GM12878 (cell line): ENCODE results near the gene TMEM237. TPM values are rescaled to one million over a fixed set of nuclear protein-coding genes. Genes with fewer than 3 reads are reported as not detected.

Experiments used
- ATAC-seq: fragments of 200-7000 bp; cut with Tn5 transposase; 3 replicates; pipeline ENCODE4 v1.9.1; 2020; ENCODE audit warnings: mild to moderate bottlenecking, moderate library complexity
- BruUV-seq: library from RNA; stranded (reverse); fragments of 400-500 nt; replicated peaks from 2 replicates; lab custom pipeline; 2021; lab: Mats Ljungman, UMichigan
- CTCF ChIA-PET: fragments of 300-600 bp; sonication (Branson Sonifier 250); formaldehyde crosslinking; extraction: SDS; loops from one replicate; lab custom pipeline; 2021; ENCODE audit warnings: inconsistent platforms; lab: Yijun Ruan, JAX
- POLR2A ChIA-PET: fragments of 350-600 bp; formaldehyde crosslinking; extraction: SDS; loops from one replicate; lab custom pipeline; 2021; ENCODE audit warnings: inconsistent platforms; lab: Charles Lee
- RAD21 ChIA-PET: fragments of 300-600 bp; sonication (Branson Sonifier 250); formaldehyde crosslinking; loops from one replicate; lab custom pipeline; 2023; ENCODE audit warnings: antibody characterized with exemption; ENCODE audit not compliant: unreplicated experiment; lab: Charles Lee
- SMC1A ChIA-PET: fragments of 300-600 bp; sonication (Branson Sonifier 250); formaldehyde crosslinking; loops from one replicate; lab custom pipeline; 2023; ENCODE audit not compliant: unreplicated experiment, uncharacterized antibody; lab: Charles Lee
- DNase-seq: peaks from one replicate; pipeline ENCODE4 v3.0.0-alpha.2; 2011; ENCODE audit warnings: low read depth, low spot score
- FAIRE-seq: peaks from 3 replicates; lab custom pipeline; 2011; peaks lifted over from hg19 to GRCh38; lab: Jason Lieb, UNC
- H2AFZ ChIP-seq: 2 replicates; pipeline ENCODE4 v1.6.0; 2011; ENCODE audit warnings: low read depth, low read length, control low read depth; ENCODE audit not compliant: control insufficient read depth
- H3K27ac ChIP-seq: 2 replicates; pipeline ENCODE4 v1.5.1; 2011; ENCODE audit warnings: control low read depth; ENCODE audit not compliant: control insufficient read depth, insufficient read depth
- H3K27me3 ChIP-seq, 2 experiments: replicated peaks in 1 of 2; 2 replicates each; pipeline versions ENCODE4 v1.6.0 to v1.6.1; 2011; ENCODE audit warnings: low read length in 1 of 2; ENCODE audit not compliant: control insufficient read depth in 2 of 2, insufficient read depth in 2 of 2
- H3K36me3 ChIP-seq, 2 experiments: 2 replicates each; pipeline ENCODE4 v1.5.1; 2011; ENCODE audit warnings: low read length in 1 of 2; ENCODE audit not compliant: control insufficient read depth in 2 of 2, insufficient read depth in 2 of 2
- H3K4me1 ChIP-seq: 2 replicates; pipeline ENCODE4 v1.6.1; 2011; ENCODE audit warnings: mild to moderate bottlenecking, low read length, moderate library complexity, mixed read lengths; ENCODE audit not compliant: control insufficient read depth, insufficient read depth
- H3K4me2 ChIP-seq: 2 replicates; pipeline ENCODE4 v1.6.0; 2011; ENCODE audit warnings: control low read depth; ENCODE audit not compliant: control insufficient read depth, insufficient read depth
- H3K4me3 ChIP-seq: fragments of 200-600 bp; sonication (generic); 2 replicates; pipeline ENCODE4 v1.5.1; 2016
- H3K79me2 ChIP-seq: 2 replicates; pipeline ENCODE4 v1.6.0; 2011; ENCODE audit warnings: low read length; ENCODE audit not compliant: control insufficient read depth, insufficient read depth
- H3K9ac ChIP-seq: 2 replicates; pipeline ENCODE4 v1.8.0; 2011; ENCODE audit warnings: low read length, control low read depth, mixed read lengths; ENCODE audit not compliant: control insufficient read depth, insufficient read depth
- H3K9me3 ChIP-seq: replicated peaks from 3 replicates; pipeline ENCODE4 v1.5.1; 2011; ENCODE audit warnings: mild to moderate bottlenecking, low read length; ENCODE audit not compliant: control insufficient read depth, insufficient read depth
- H4K20me1 ChIP-seq: 2 replicates; pipeline ENCODE4 v1.6.0; 2011; ENCODE audit not compliant: control insufficient read depth, insufficient read depth
- ASH2L ChIP-seq: fragments of 300-600, 200-600 bp; sonication (generic); IDR thresholded peaks from 2 replicates; pipeline ENCODE4 v1.6.1; 2017; ENCODE audit warnings: low read depth, mild to moderate bottlenecking, borderline replicate concordance
- BHLHE40 ChIP-seq, 2 experiments: fragments of 450-650 bp in 1 of 2; IDR thresholded peaks; 2 replicates each; pipeline ENCODE4 v1.6.1; 2011 to 2017; ENCODE audit warnings: low read depth in 2 of 2, borderline replicate concordance in 1 of 2, improper control_type of control experiment in 1 of 2, low read length in 1 of 2, mild to moderate bottlenecking in 1 of 2
- CHD1 ChIP-seq: IDR thresholded peaks from 2 replicates; pipeline ENCODE4 v1.6.1; 2012; ENCODE audit warnings: low read depth, low read length, improper control_type of control experiment
- CHD2 ChIP-seq: IDR thresholded peaks from 2 replicates; pipeline ENCODE4 v1.6.1; 2011; ENCODE audit warnings: low read depth, low read length, improper control_type of control experiment, borderline replicate concordance
- EP300 ChIP-seq, 2 experiments: fragments of 150-350 bp in 1 of 2; IDR thresholded peaks; 2 replicates each; pipeline ENCODE4 v1.6.1; 2011 to 2012; ENCODE audit warnings: low read depth in 2 of 2, low read length in 2 of 2, borderline replicate concordance in 1 of 2, improper control_type of control experiment in 1 of 2, inconsistent platforms in 1 of 2; ENCODE audit not compliant: control insufficient read depth in 1 of 2
- HDAC2 ChIP-seq: fragments of 200-600 bp; sonication (generic); IDR thresholded peaks from 2 replicates; pipeline ENCODE4 v1.6.1; 2017
- JUNB ChIP-seq: IDR thresholded peaks from 2 replicates; pipeline ENCODE4 v1.6.1; 2016; ENCODE audit warnings: antibody characterized with exemption, mild to moderate bottlenecking
- JUND ChIP-seq: IDR thresholded peaks from 2 replicates; pipeline ENCODE4 v1.6.1; 2012; ENCODE audit warnings: low read depth, mild to moderate bottlenecking, low read length, improper control_type of control experiment, moderate library complexity
- MXI1 ChIP-seq: fragments of 150-350 bp; IDR thresholded peaks from 2 replicates; pipeline ENCODE4 v1.6.1; 2011; ENCODE audit warnings: low read depth, mild to moderate bottlenecking, inconsistent platforms, low read length, improper control_type of control experiment
- MYB ChIP-seq: fragments of 150-350 bp; IDR thresholded peaks from 2 replicates; pipeline ENCODE4 v1.6.1; 2014; ENCODE audit warnings: mild to moderate bottlenecking, low read depth, low read length, borderline replicate concordance
- NR2C1 ChIP-seq: fragments of 450-650 bp; IDR thresholded peaks from 2 replicates; pipeline ENCODE4 v1.6.1; 2017; ENCODE audit warnings: antibody characterized with exemption, mild to moderate bottlenecking, moderate library complexity
- RAD51 ChIP-seq: fragments of 450-650 bp; IDR thresholded peaks from 2 replicates; pipeline ENCODE4 v1.6.1; 2016; ENCODE audit warnings: moderate library complexity, mild to moderate bottlenecking, inconsistent platforms
- RB1 ChIP-seq: fragments of 450-650 bp; formaldehyde crosslinking; IDR thresholded peaks from 2 replicates; pipeline ENCODE4 v1.6.1; 2017; ENCODE audit warnings: mild to moderate bottlenecking, borderline replicate concordance
- SREBF2 ChIP-seq: IDR thresholded peaks from 2 replicates; pipeline ENCODE4 v1.6.1; 2012; ENCODE audit warnings: mild to moderate bottlenecking, low read length
- ZNF217 ChIP-seq: fragments of 450-650 bp; IDR thresholded peaks from 2 replicates; pipeline ENCODE4 v1.6.1; 2017; ENCODE audit warnings: antibody characterized with exemption, mild to moderate bottlenecking
- WGBS: methylation state at CpG from one replicate; pipeline ENCODE4 v1.1.6; 2016; ENCODE audit warnings: low lambda C conversion rate; ENCODE audit not compliant: insufficient replicate concordance, insufficient coverage; ENCODE audit errors: missing lambda C conversion rate; 5-methylcytosine and 5-hydroxymethylcytosine counted together
- in situ Hi-C: fragments of 300-500 bp; cut with MboI; formaldehyde crosslinking; loops from 9 replicates; pipeline ENCODE4 v1.14.3; 2018; ENCODE audit warnings: mixed read lengths
- intact Hi-C: fragments of 100-400 bp; cut with micrococcal nuclease; formaldehyde crosslinking; loops from one replicate; pipeline ENCODE4 v1.14.2; 2022; ENCODE audit not compliant: unreplicated experiment
- polyA plus RNA-seq, 11 experiments: library from polyadenylated mRNA; depleted of rRNA in 4 of 11; unstranded in 6 of 11; stranded (reverse) in 5 of 11; fragments of >200 nt; fragmentation: Nextera tagmentation in 4 of 11; fragmentation: Illumina TruSeq in 1 of 11; extraction: Ambion mirVana in 4 of 11; extraction: Trizol in 1 of 11; gene quantifications; 1 replicate in 1 of 11; 2 replicates in 10 of 11; pipeline versions ENCODE4 v1.2.1 to v1.2.3, GENCODE V29; 2011 to 2016; ENCODE audit warnings: inconsistent platforms in 2 of 11, missing spikeins in 2 of 11, low read depth in 1 of 11
- total RNA-seq, 4 experiments: library from RNA; depleted of rRNA in 3 of 4; stranded (reverse); fragments of >200 nt in 3 of 4; fragmentation: Illumina TruSeq in 1 of 4; extraction: Trizol in 1 of 4; gene quantifications; 2 replicates each; pipeline versions ENCODE4 v1.2.1 to v1.2.3, GENCODE V29; 2013 to 2021
- TF ChIP-seq, protein P1 (sequence below): fragments of 450-650 bp; IDR thresholded peaks from 2 replicates; pipeline ENCODE4 v1.6.1; 2017; ENCODE audit warnings: mild to moderate bottlenecking
- TF ChIP-seq, protein P2 (sequence below): fragments of 450-650 bp; conservative IDR thresholded peaks from 2 replicates; pipeline ENCODE4 v1.6.1; 2017; ENCODE audit warnings: mild to moderate bottlenecking, moderate library complexity
- TF ChIP-seq, protein P3 (sequence below): fragments of 450-650 bp; IDR thresholded peaks from 2 replicates; pipeline ENCODE4 v1.6.1; 2017; ENCODE audit warnings: borderline replicate concordance

TMEM237 gene
- total and polyA plus RNA-seq, 10 of the 15 experiments (the other 5 are each of a cell fraction or from before 2014, with no cell fraction given) = 15.0 to 43.7 (median 29.3) TPM

DNA sequence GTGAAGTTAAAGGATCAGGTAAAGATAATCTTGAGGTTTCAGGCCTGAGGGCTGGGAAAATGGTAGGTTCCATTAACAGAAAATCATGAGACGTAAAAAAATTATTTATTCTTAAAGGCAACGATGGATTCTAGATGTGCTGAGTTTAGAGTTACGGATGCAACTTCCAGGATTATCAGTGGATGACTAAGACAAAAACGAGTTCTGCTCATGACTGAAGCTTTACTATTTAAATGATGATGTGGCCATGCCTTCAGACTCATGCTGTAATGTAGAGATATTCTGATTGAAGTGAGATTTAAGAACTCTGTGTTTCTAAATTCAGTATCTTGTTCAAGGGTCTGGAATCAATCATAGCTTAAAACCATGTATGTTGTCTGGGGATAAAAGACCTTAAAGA, 5.0 kb downstream of the TMEM237 start (continued):
- TF ChIP-seq, protein P1, sequence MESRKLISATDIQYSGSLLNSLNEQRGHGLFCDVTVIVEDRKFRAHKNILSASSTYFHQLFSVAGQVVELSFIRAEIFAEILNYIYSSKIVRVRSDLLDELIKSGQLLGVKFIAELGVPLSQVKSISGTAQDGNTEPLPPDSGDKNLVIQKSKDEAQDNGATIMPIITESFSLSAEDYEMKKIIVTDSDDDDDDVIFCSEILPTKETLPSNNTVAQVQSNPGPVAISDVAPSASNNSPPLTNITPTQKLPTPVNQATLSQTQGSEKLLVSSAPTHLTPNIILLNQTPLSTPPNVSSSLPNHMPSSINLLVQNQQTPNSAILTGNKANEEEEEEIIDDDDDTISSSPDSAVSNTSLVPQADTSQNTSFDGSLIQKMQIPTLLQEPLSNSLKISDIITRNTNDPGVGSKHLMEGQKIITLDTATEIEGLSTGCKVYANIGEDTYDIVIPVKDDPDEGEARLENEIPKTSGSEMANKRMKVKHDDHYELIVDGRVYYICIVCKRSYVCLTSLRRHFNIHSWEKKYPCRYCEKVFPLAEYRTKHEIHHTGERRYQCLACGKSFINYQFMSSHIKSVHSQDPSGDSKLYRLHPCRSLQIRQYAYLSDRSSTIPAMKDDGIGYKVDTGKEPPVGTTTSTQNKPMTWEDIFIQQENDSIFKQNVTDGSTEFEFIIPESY = no peak
- TF ChIP-seq RAD51 = no peak
- no peak for TF ChIP-seq EP300 (IDR thresholded peaks at IDR 0.05; ENCODE audit: borderline replicate concordance in 1 of 2, control insufficient read depth in 1 of 2, low read depth in 2 of 2, low read length in 2 of 2)
- no peak for TF ChIP-seq CHD2
- no peak for TF ChIP-seq HDAC2
- TF ChIP-seq MXI1 = no peak
- no peak for TF ChIP-seq BHLHE40 (IDR thresholded peaks at IDR 0.05; ENCODE audit: borderline replicate concordance in 1 of 2, low read depth in 2 of 2, low read length in 1 of 2)
- no peak for TF ChIP-seq ZNF217

DNA sequence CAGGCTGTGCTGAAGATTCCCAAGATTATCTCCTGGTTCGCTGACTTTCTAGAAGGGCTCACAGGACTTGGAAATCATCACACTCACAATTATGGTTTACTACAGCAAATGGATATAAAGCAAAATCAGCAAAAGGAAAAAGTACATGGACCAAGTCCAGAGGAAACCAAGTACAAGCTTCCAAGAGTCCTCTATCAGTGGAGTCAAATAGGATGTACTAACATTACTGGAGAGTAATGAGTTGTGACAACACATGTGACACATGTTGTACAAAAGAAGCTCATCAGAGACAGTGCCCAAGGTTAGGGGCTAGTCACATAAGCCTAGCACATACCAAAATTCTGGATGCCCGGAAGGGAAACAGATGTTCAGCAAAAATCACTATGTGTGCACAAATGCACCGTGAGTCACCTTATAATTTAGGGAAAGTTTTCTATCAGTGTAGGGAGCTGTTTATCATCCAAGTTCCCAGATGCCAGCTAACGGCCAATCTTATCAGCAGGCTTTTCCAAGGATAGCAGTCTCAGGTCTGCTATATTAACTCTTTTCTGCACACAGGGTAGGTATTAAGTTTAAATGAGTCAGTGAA, 9.5 kb downstream of the TMEM237 start:
- DNase-seq = no peak
- SMC1A ChIA-PET = no interaction called here
- WGBS = 91% methylated on average over 4 of the region's 4 CpGs
- in situ Hi-C loops (no loop called here), intact Hi-C loops (no loop called here)
- BruUV-seq = no TSS peak
- Histone ChIP-seq H3K4me2 (no peak overlapping the region), H3K4me1 (no peaks in the 10 kb centered on the region), H3K9me3 (no peaks in the 10 kb centered on the region; the same call in 2 of the 3 replicates), H2AFZ (no peak overlapping the region), H4K20me1 (no peaks in the 10 kb centered on the region), H3K27me3 (no peaks in the 10 kb centered on the region), H3K9ac (no peak overlapping the region), H3K4me3 (no peak overlapping the region), H3K27ac (no peak overlapping the region), H3K36me3 (no peaks in the 10 kb centered on the region; a peak in 3 of 4 replicates), H3K79me2 (no peaks in the 10 kb centered on the region)
- CTCF ChIA-PET = interaction anchor here (0.8 to 1.2 kb wide), 2 partner anchors 12 to 56 kb away, joined by 3 to 4 read pairs; no protein-coding TSS in a partner anchor
- POLR2A ChIA-PET = no interaction called here
- RAD21 ChIA-PET = no interaction called here
- ATAC-seq = no peak
- no peak for FAIRE-seq
- TF ChIP-seq ASH2L (no peak), SREBF2 (no peak), JUNB (no peak), RB1 (no peak), CHD1 (no peak), MYB (no peak), JUND (no peak), NR2C1 (no peak)
- TF ChIP-seq, protein P2, sequence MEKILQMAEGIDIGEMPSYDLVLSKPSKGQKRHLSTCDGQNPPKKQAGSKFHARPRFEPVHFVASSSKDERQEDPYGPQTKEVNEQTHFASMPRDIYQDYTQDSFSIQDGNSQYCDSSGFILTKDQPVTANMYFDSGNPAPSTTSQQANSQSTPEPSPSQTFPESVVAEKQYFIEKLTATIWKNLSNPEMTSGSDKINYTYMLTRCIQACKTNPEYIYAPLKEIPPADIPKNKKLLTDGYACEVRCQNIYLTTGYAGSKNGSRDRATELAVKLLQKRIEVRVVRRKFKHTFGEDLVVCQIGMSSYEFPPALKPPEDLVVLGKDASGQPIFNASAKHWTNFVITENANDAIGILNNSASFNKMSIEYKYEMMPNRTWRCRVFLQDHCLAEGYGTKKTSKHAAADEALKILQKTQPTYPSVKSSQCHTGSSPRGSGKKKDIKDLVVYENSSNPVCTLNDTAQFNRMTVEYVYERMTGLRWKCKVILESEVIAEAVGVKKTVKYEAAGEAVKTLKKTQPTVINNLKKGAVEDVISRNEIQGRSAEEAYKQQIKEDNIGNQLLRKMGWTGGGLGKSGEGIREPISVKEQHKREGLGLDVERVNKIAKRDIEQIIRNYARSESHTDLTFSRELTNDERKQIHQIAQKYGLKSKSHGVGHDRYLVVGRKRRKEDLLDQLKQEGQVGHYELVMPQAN = no peak
- TF ChIP-seq, protein P3, sequence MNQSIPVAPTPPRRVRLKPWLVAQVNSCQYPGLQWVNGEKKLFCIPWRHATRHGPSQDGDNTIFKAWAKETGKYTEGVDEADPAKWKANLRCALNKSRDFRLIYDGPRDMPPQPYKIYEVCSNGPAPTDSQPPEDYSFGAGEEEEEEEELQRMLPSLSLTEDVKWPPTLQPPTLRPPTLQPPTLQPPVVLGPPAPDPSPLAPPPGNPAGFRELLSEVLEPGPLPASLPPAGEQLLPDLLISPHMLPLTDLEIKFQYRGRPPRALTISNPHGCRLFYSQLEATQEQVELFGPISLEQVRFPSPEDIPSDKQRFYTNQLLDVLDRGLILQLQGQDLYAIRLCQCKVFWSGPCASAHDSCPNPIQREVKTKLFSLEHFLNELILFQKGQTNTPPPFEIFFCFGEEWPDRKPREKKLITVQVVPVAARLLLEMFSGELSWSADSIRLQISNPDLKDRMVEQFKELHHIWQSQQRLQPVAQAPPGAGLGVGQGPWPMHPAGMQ = no peak
